ENCODE measurements around the gene ACTN4. TPM values are rescaled to one million over a fixed set of nuclear protein-coding genes. Genes with fewer than 3 reads are reported as not detected.
A peak's percentile ranks its signal among the peaks of the same experiment; 100 is the strongest.

Gene ACTN4
- total RNA-seq, 1 experiment from 2014 or later = 506 TPM

GRCh38 chr19:38661996-38662395, 14.5 kb downstream of the ACTN4 start (continued):
- no peak for TF ChIP-seq CDX4 (CRISPR knock-in tag; IDR thresholded peaks at IDR 0.05; ENCODE audit: borderline replicate concordance)
- TF ChIP-seq IRF2 (CRISPR knock-in tag; IDR thresholded peaks at IDR 0.05; ENCODE audit: borderline replicate concordance, low read depth) = no peak

- peaks cover 98% of the 10 kb centered on the region for H3K4me1 Mint-ChIP-seq
- no peaks in the 10 kb centered on the region for H3K9me3 Mint-ChIP-seq
- H3K27ac Mint-ChIP-seq = peak overlapping the region; percentile 98
- peak overlapping the region; percentile 23; the same call in 1 of the 2 replicates for H3K4me3 Mint-ChIP-seq
- ATAC-seq (no peak), DNase-seq (ENCODE audit: low spot score) (no peak)
- ChIA-PET POLR2A (interaction anchor here (0.7 to 3.3 kb wide), 4 partner anchors 9 to 21 kb away, joined by 3 to 41 read pairs (median 4); partner anchors contain the start of gene ACTN4), CTCF (interaction anchor here (0.7 to 4.7 kb wide), 13 partner anchors 10 to 268 kb away, joined by 3 to 21 read pairs (median 4); partner anchors contain the start of genes ACTN4, FAM98C, MRPS12 and SARS2)
- H3K27me3 Mint-ChIP-seq (ENCODE audit: low read depth) = no peaks in the 10 kb centered on the region
- TF ChIP-seq ZSCAN18 (CRISPR knock-in tag; IDR thresholded peaks at IDR 0.05) (no peak), NFATC4 (CRISPR knock-in tag; IDR thresholded peaks at IDR 0.05) (no peak), E2F1 (CRISPR knock-in tag; IDR thresholded peaks at IDR 0.05) (no peak), KAT7 (CRISPR knock-in tag; IDR thresholded peaks at IDR 0.05; ENCODE audit: borderline replicate concordance) (no peak), FOXP4 (CRISPR knock-in tag; IDR thresholded peaks at IDR 0.05) (no peak), JAZF1 (CRISPR knock-in tag; IDR thresholded peaks at IDR 0.05) (no peak), RORB (CRISPR knock-in tag; IDR thresholded peaks at IDR 0.05) (no peak), PRDM15 (CRISPR knock-in tag; IDR thresholded peaks at IDR 0.05) (no peak), GTF2I (CRISPR knock-in tag; conservative IDR thresholded peaks at IDR 0.05) (no peak), TEAD1 (CRISPR knock-in tag; IDR thresholded peaks at IDR 0.05) (no peak)
- peaks cover 7% of the 10 kb centered on the region; the same call in 1 of the 2 replicates for H3K36me3 Mint-ChIP-seq
Measured at GRCh38 chr19:38662537-38663155, 15.2 kb downstream of the ACTN4 start.

GRCh38 chr19:38663156-38663651, 15.8 kb downstream of the ACTN4 start:
- H3K4me3 Mint-ChIP-seq = no peak overlapping the region
- ATAC-seq = no peak
- no peaks in the 10 kb centered on the region for H3K27me3 Mint-ChIP-seq (ENCODE audit: low read depth)
- ChIA-PET POLR2A (interaction anchor here (1.0 to 3.3 kb wide), 3 partner anchors 9 to 15 kb away, joined by 3 to 41 read pairs (median 5); partner anchors contain the start of gene ACTN4), CTCF (interaction anchor here (0.7 to 4.7 kb wide), 13 partner anchors 12 to 268 kb away, joined by 3 to 21 read pairs (median 4); partner anchors contain the start of genes ACTN4, FAM98C, MRPS12 and SARS2)
- DNase-seq (ENCODE audit: low spot score) = no peak
- TF ChIP-seq PRDM15 (CRISPR knock-in tag; IDR thresholded peaks at IDR 0.05) = peak; percentile 32; the same call in 1 of the 2 replicates
- no peak for TF ChIP-seq ATF3 (CRISPR knock-in tag; conservative IDR thresholded peaks at IDR 0.05)
- H3K27ac Mint-ChIP-seq = peak overlapping the region; percentile 98
- H3K36me3 Mint-ChIP-seq = 0 out of 2 replicates have a peak, but pooled peaks cover 7% of the 10 kb centered on the region
- peaks cover 98% of the 10 kb centered on the region for H3K4me1 Mint-ChIP-seq
- no peaks in the 10 kb centered on the region for H3K9me3 Mint-ChIP-seq
